ENCODE measurements around the gene MED15.

DNA sequence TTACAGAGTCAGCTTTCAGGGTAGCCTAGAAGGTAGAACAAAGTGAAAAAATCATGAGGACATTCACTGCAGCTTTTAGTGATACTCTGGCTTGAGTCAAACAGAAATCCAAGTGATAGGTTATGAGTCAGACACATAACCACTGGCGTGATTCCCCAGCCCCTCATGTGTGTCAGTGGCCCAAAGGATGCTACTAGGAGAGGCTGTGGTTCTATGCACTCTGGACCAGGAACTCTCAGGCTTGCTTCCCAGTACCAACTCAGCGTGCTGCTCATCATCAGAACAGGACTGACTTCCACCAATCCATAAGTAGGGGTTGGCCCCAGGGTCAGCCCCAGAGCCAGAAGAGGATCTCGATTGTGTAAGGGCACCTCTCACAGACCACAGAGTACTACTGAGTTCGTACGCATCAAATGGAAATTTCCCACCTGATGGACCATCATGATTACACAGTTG lies 116.8 kb downstream of the MED15 start:
- TF ChIP-seq GATA2 (IDR thresholded peaks at IDR 0.05; ENCODE audit: low read depth, low read length) (no peak), GATA3 (IDR thresholded peaks at IDR 0.05; ENCODE audit: low read depth, low read length) (no peak)

Measured in SH-SY5Y (cell line).